HepG2 (cell line): Measurements from ENCODE around the gene TEAD1. TPM values are rescaled to one million over a fixed set of nuclear protein-coding genes. Genes with fewer than 3 reads are reported as not detected.
A peak's percentile ranks its signal among the peaks of the same experiment; 100 is the strongest.

ENCODE experiments used
- E2F2 ChIP-seq: sonication (generic); formaldehyde crosslinking; IDR thresholded peaks from 2 replicates; pipeline ENCODE4 v1.4.0; 2020; ENCODE audit warnings: missing genetic modification reagents, borderline replicate concordance
- FOXJ3 ChIP-seq: sonication (generic); formaldehyde crosslinking; IDR thresholded peaks from 2 replicates; pipeline ENCODE4 v1.4.0; 2020; ENCODE audit warnings: missing genetic modification reagents, mild to moderate bottlenecking, borderline replicate concordance
- GATAD1 ChIP-seq: IDR thresholded peaks from 2 replicates; pipeline ENCODE4 v1.6.1; 2016; ENCODE audit warnings: missing genetic modification reagents, missing compliant biosample characterization
- HMG20A ChIP-seq: IDR thresholded peaks from 2 replicates; pipeline ENCODE4 v1.6.1; 2016; ENCODE audit warnings: borderline replicate concordance
- JARID2 ChIP-seq: sonication (generic); formaldehyde crosslinking; IDR thresholded peaks from 2 replicates; pipeline ENCODE4 v1.8.1; 2023; ENCODE audit warnings: missing genetic modification reagents, inconsistent platforms; ENCODE audit not compliant: insufficient replicate concordance
- MNT ChIP-seq: fragments of 450-650 bp; IDR thresholded peaks from 2 replicates; pipeline ENCODE4 v1.6.1; 2016
- SIX4 ChIP-seq: sonication (generic); formaldehyde crosslinking; IDR thresholded peaks from 2 replicates; pipeline ENCODE4 v1.4.0; 2020; ENCODE audit warnings: missing genetic modification reagents
- SOX13 ChIP-seq, 3 experiments: fragments of 450-650 bp in 1 of 3; sonication (generic) in 1 of 3; formaldehyde crosslinking in 1 of 3; IDR thresholded peaks in 2 of 3; conservative IDR thresholded peaks in 1 of 3; 2 replicates each; pipeline versions ENCODE4 v1.5.0 to v1.6.1; 2016 to 2020; ENCODE audit warnings: antibody characterized with exemption in 1 of 3, mild to moderate bottlenecking in 1 of 3, missing compliant biosample characterization in 1 of 3, missing genetic modification reagents in 1 of 3, moderate library complexity in 1 of 3
- SP1 ChIP-seq, 2 experiments: fragments of 450-650 bp in 1 of 2; sonication (generic) in 1 of 2; formaldehyde crosslinking in 1 of 2; IDR thresholded peaks; 2 replicates each; pipeline versions ENCODE4 v1.4.0 to v1.6.1; 2016 to 2020; ENCODE audit warnings: missing genetic modification reagents in 1 of 2
- U2AF1 ChIP-seq: fragments of 200-400 bp; formaldehyde crosslinking; optimal IDR thresholded peaks from 2 replicates; pipeline ENCODE3; 2017; ENCODE audit warnings: mild to moderate bottlenecking, low read depth, low read length
- ZEB1 ChIP-seq: IDR thresholded peaks from 2 replicates; pipeline ENCODE4 v1.6.1; 2012; ENCODE audit warnings: mild to moderate bottlenecking, low read depth, inconsistent platforms; ENCODE audit not compliant: insufficient replicate concordance
- ZNF180 ChIP-seq: sonication (generic); formaldehyde crosslinking; IDR thresholded peaks from 2 replicates; pipeline ENCODE4 v1.4.0; 2020; ENCODE audit warnings: low read depth, missing genetic modification reagents, borderline replicate concordance
- ZNF337 ChIP-seq: sonication (generic); formaldehyde crosslinking; IDR thresholded peaks from 2 replicates; pipeline ENCODE4 v1.5.1; 2020; ENCODE audit warnings: missing genetic modification reagents, low read depth, mild to moderate bottlenecking, borderline replicate concordance
- ZNF766 ChIP-seq: sonication (generic); formaldehyde crosslinking; IDR thresholded peaks from 2 replicates; pipeline ENCODE4 v1.5.0; 2020; ENCODE audit warnings: missing genetic modification reagents, borderline replicate concordance
- ZNF782 ChIP-seq: sonication (generic); formaldehyde crosslinking; IDR thresholded peaks from 2 replicates; pipeline ENCODE4 v1.4.0; 2020; ENCODE audit warnings: missing genetic modification reagents, mild to moderate bottlenecking, borderline replicate concordance
- ZSCAN5A ChIP-seq: sonication (generic); formaldehyde crosslinking; IDR thresholded peaks from 2 replicates; pipeline ENCODE4 v1.8.0; 2022; ENCODE audit warnings: mild to moderate bottlenecking, missing genetic modification reagents, borderline replicate concordance
- polyA plus RNA-seq, 8 experiments: library from polyadenylated mRNA; depleted of rRNA in 3 of 8; stranded (reverse) in 7 of 8; unstranded in 1 of 8; fragments of >200 nt; fragmentation: Illumina TruSeq in 4 of 8; extraction: Trizol in 4 of 8; gene quantifications; 2 replicates each; pipeline versions ENCODE4 v1.2.1 to v1.2.3, GENCODE V29; 2011 to 2016; ENCODE audit warnings: low read depth in 4 of 8, missing spikeins in 1 of 8, mixed read lengths in 1 of 8; ENCODE audit not compliant: insufficient read depth in 1 of 8
- total RNA-seq, 5 experiments: library from RNA; depleted of rRNA; stranded (reverse); fragments of >200 nt; fragmentation: Illumina TruSeq; extraction: Trizol; gene quantifications; 2 replicates each; pipeline ENCODE4 v1.2.3, GENCODE V29; 2016; ENCODE audit warnings: low read depth in 1 of 5
- TF ChIP-seq, protein P1 (sequence below): sonication (generic); formaldehyde crosslinking; conservative IDR thresholded peaks from 2 replicates; pipeline ENCODE4 v1.4.0; 2020; ENCODE audit warnings: missing genetic modification reagents
- TF ChIP-seq, protein P2 (sequence below): sonication (generic); formaldehyde crosslinking; IDR thresholded peaks from 2 replicates; pipeline ENCODE4 v1.8.1; 2023; ENCODE audit warnings: mild to moderate bottlenecking, moderate library complexity, missing genetic modification reagents
- TF ChIP-seq, protein P3 (sequence below): sonication (generic); formaldehyde crosslinking; IDR thresholded peaks from 2 replicates; pipeline ENCODE4 v1.5.0; 2020; ENCODE audit warnings: mild to moderate bottlenecking, missing genetic modification reagents, moderate library complexity

Gene TEAD1
- total and polyA plus RNA-seq, 2 of the 13 experiments (the other 11 are each of a cell fraction or from before 2014, with no cell fraction given) = 20.1 to 30.5 TPM

DNA sequence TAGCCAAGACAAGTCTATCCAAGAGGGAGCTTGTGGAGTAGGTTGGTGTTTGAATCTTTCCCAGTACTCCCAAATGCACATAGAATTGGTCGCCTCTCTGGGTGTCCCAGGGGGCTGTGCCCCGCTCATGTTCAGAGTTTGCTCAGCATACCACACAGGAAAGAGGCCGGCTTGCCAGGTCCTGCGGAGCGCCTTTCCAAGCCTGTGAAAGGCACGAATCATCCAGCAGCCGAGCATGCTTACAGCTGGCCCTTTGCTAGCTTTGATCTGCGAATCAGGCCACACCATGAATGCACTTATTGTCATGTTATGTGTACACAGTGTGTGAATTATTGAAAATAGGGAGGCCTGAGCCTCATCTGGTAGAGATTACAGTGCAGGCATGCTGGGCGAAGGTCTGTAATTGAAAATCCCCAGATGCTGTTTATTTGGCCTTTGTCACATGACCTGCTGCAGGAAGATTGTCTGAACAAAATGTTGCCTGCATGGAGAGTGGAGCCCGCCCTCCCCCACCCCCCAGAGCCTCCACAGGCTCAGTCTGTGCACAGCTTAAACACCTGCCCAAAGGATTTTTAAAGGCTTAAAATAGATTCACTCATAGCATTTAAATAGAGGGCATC lies 171.6 kb downstream of the TEAD1 start (continued):
- TF ChIP-seq ZSCAN5A (CRISPR knock-in tag) (peak; percentile 76; the same call in 1 of the 2 replicates), FOXJ3 (CRISPR knock-in tag) (peak; percentile 82), HMG20A (CRISPR knock-in tag) (peak; percentile 92), JARID2 (CRISPR knock-in tag) (no peak), ZNF180 (CRISPR knock-in tag) (no peak), SOX13 (IDR thresholded peaks at IDR 0.05) (peak; percentile 67; the same call in 1 of the 2 replicates), SOX13 (CRISPR knock-in tag; conservative IDR thresholded peaks at IDR 0.05 in 1 of 2, IDR thresholded peaks at IDR 0.05 in 1 of 2) (peak in 1 of 2 experiments; percentile 97; a peak in 2 of 4 replicates), ZNF782 (CRISPR knock-in tag) (no peak), SP1 (IDR thresholded peaks at IDR 0.05) (no peak), SP1 (CRISPR knock-in tag; IDR thresholded peaks at IDR 0.05) (peak; percentile 38; the same call in 1 of the 2 replicates), ZNF766 (peak; percentile 77; the same call in 1 of the 2 replicates), MNT (peak; percentile 51; the same call in 1 of the 2 replicates), GATAD1 (CRISPR knock-in tag) (peak; percentile 11; the same call in 1 of the 2 replicates), SIX4 (CRISPR knock-in tag) (peak; percentile 61; the same call in 1 of the 2 replicates), ZEB1 (peak; percentile 45), ZNF337 (CRISPR knock-in tag) (no peak), E2F2 (CRISPR knock-in tag) (0 out of 2 replicates have a peak, but pooled peaks have one; percentile 41), U2AF1 (peak; percentile 48)
- TF ChIP-seq, protein P1, sequence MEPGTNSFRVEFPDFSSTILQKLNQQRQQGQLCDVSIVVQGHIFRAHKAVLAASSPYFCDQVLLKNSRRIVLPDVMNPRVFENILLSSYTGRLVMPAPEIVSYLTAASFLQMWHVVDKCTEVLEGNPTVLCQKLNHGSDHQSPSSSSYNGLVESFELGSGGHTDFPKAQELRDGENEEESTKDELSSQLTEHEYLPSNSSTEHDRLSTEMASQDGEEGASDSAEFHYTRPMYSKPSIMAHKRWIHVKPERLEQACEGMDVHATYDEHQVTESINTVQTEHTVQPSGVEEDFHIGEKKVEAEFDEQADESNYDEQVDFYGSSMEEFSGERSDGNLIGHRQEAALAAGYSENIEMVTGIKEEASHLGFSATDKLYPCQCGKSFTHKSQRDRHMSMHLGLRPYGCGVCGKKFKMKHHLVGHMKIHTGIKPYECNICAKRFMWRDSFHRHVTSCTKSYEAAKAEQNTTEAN (CRISPR knock-in tag) = peak; percentile 93
- TF ChIP-seq, protein P2, sequence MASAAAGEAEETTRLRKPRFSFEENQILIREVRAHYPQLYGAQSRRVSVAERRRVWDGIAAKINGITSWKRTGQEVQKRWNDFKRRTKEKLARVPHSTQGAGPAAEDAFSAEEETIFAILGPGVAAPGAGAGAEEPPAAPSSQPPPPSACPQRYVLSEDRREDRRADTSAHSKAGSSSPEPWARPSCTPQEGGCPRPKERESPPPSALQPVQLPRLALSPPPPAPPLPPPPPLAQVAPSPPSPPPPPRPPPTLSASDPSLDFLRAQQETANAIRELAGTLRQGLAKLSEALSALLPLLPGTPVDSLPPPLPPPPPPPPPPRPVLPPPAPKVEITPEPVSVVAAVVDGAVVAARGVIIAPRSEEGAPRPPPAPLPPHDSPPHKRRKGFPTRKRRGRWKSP = 0 out of 2 replicates have a peak, but pooled peaks have one; percentile 49
- TF ChIP-seq, protein P3, sequence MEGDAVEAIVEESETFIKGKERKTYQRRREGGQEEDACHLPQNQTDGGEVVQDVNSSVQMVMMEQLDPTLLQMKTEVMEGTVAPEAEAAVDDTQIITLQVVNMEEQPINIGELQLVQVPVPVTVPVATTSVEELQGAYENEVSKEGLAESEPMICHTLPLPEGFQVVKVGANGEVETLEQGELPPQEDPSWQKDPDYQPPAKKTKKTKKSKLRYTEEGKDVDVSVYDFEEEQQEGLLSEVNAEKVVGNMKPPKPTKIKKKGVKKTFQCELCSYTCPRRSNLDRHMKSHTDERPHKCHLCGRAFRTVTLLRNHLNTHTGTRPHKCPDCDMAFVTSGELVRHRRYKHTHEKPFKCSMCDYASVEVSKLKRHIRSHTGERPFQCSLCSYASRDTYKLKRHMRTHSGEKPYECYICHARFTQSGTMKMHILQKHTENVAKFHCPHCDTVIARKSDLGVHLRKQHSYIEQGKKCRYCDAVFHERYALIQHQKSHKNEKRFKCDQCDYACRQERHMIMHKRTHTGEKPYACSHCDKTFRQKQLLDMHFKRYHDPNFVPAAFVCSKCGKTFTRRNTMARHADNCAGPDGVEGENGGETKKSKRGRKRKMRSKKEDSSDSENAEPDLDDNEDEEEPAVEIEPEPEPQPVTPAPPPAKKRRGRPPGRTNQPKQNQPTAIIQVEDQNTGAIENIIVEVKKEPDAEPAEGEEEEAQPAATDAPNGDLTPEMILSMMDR (CRISPR knock-in tag) = no peak
